Nephron progenitor cell (in vitro differentiated cells): Measurements from ENCODE around the gene CLASP1.
A peak's percentile ranks its signal among the peaks of the same experiment; 100 is the strongest.
"Not testable (repeated sequence)": the region's sequence is repeated elsewhere in the genome, so short reads cannot be mapped to it uniquely, and the experiment has no call there.

Source experiments
- DNase-seq: peaks from one replicate; pipeline ENCODE4 v3.0.0; 2021
- H3K27ac Mint-ChIP-seq: 2 replicates; pipeline ENCODE4 v1.8.0; 2021; ENCODE audit warnings: mild to moderate bottlenecking, moderate library complexity, mixed read lengths
- H3K27me3 Mint-ChIP-seq: 2 replicates; pipeline ENCODE4 v1.8.0; 2021; ENCODE audit warnings: mild to moderate bottlenecking, low read depth, mixed read lengths; ENCODE audit not compliant: poor library complexity
- H3K36me3 Mint-ChIP-seq: 2 replicates; pipeline ENCODE4 v1.8.0; 2021; ENCODE audit warnings: low read depth, mixed read lengths
- H3K4me1 Mint-ChIP-seq: 2 replicates; pipeline ENCODE4 v1.8.0; 2021; ENCODE audit warnings: mixed read lengths
- H3K4me3 Mint-ChIP-seq: 2 replicates; pipeline ENCODE4 v1.8.0; 2021; ENCODE audit warnings: mild to moderate bottlenecking, moderate library complexity, mixed read lengths
- H3K9me3 Mint-ChIP-seq: 2 replicates; pipeline ENCODE4 v1.8.0; 2021; ENCODE audit warnings: mild to moderate bottlenecking, moderate library complexity, mixed read lengths
- TF ChIP-seq, protein P1 (sequence below): fragments of 200-600 bp; sonication (generic); IDR thresholded peaks from 2 replicates; pipeline ENCODE4 v1.5.0; 2021; ENCODE audit warnings: antibody characterized with exemption

CLASP1 gene

DNA sequence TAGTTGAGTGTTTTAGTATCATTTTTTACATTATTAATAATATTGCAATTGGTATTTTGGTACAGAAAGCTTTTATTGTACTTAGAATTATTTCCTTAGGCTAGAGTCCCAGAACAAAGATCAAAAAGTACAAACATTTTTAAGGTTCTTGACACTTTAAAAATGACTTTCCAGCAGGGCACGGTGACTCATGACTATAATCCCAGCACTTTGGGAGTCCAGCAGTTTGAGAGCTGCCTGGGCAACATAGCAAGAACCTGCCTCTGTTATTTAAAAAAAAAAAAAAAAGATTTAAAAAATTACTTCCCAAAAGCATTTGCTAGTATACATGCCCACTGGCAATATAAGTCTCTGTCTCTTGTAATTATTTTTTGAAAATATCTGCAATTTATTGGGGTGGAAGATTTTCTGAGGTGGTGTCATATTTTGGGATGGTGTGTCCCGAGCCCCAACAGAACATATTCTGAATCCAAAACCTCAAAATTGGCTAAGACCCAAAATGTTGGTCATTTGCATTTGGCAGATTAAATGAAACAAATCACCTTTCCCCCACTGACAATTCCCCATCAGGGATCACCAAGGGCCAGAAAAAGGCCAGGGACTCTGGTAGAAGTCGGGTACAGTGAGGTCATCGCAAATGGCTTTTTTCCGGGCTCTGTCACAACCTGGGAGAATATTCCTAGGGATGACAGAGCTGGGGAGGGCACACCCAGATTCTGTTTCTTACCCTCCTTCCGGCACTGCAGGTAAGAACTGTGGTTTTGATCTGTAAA, 45.3 kb upstream of the CLASP1 start:
- DNase-seq: no peak
- Mint-ChIP-seq H3K4me1 (peaks cover 25% of the 10 kb centered on the region), H3K36me3 (no peaks in the 10 kb centered on the region), H3K4me3 (no peak overlapping the region), H3K27me3 (no peaks in the 10 kb centered on the region), H3K9me3 (no peaks in the 10 kb centered on the region), H3K27ac (no peak overlapping the region)
- TF ChIP-seq, protein P1, sequence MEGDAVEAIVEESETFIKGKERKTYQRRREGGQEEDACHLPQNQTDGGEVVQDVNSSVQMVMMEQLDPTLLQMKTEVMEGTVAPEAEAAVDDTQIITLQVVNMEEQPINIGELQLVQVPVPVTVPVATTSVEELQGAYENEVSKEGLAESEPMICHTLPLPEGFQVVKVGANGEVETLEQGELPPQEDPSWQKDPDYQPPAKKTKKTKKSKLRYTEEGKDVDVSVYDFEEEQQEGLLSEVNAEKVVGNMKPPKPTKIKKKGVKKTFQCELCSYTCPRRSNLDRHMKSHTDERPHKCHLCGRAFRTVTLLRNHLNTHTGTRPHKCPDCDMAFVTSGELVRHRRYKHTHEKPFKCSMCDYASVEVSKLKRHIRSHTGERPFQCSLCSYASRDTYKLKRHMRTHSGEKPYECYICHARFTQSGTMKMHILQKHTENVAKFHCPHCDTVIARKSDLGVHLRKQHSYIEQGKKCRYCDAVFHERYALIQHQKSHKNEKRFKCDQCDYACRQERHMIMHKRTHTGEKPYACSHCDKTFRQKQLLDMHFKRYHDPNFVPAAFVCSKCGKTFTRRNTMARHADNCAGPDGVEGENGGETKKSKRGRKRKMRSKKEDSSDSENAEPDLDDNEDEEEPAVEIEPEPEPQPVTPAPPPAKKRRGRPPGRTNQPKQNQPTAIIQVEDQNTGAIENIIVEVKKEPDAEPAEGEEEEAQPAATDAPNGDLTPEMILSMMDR: no peak

DNA sequence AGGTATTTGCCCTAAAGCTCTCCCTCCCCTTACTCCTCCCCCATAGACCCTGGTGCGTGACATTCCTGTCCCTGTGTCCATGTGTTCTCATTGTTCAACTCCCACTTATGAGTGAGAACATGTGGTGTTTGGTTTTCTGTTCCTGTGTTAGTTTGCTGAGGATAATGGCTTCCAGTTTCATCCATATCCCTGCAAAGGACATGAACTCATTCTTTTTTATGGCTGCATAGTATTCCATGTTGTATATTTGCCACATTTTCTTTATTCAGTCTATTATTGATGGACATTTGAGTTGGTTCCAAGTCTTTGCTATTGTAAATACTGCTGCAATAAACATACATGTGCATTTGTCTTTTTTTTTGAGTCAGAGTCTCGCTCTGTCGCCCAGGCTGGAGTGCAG, 41.3 kb upstream of the CLASP1 start:
- not testable (repeated sequence) for H3K9me3 Mint-ChIP-seq, H3K36me3 Mint-ChIP-seq, H3K27ac Mint-ChIP-seq, DNase-seq, H3K4me3 Mint-ChIP-seq, H3K27me3 Mint-ChIP-seq
- peaks cover 23% of the 10 kb centered on the region for H3K4me1 Mint-ChIP-seq

DNA sequence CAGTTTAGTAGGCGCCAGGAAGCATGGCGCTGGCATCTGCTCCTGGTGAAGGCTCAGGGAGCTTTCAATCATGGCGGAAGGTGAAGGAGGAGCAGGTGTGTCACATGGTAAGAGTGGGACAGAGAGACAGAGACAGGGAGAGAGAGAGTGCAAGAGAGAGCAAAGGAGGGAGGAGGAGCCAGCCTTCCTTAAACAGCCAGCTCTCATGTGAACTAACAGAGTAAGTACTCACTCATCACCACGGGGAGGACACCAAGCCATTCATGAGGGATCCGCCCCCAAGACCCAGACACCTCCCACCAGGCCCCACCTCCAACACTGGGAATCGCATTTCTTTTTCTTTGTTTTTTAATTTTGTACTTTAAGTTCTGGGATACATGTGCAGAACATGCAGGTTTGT, 40.8 kb upstream of the CLASP1 start:
- H3K9me3 Mint-ChIP-seq: peaks cover under 1% of the 10 kb centered on the region

DNA sequence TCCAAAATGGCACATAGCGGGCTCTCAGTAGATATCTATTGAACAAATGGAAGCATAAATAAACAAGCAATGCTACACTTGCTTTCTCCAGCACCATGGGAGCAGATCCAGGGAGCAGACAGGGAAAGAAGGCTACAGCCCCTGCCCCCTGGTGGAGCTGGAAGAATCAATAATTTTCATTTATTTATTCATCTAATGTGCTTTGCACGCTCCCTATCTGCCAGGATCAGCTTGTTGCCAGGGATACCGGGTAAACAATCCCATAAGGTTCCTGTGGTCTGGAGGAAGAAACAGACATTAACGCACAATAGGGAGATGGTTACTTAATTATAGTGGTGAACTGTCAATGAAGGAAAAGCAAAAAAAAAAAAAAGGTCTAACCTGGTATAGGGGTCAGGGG, 40.1 kb upstream of the CLASP1 start:
- Mint-ChIP-seq H3K4me1 (peaks cover 35% of the 10 kb centered on the region), H3K4me3 (no peak overlapping the region), H3K27me3 (peaks cover 3% of the 10 kb centered on the region), H3K27ac (no peak overlapping the region), H3K36me3 (peaks cover 7% of the 10 kb centered on the region), H3K9me3 (peaks cover 8% of the 10 kb centered on the region)
- TF ChIP-seq, protein P1: no peak
- no peak for DNase-seq

More for the DNA sequence above, 40.8 kb upstream of the CLASP1 start:
- peaks cover 28% of the 10 kb centered on the region for H3K4me1 Mint-ChIP-seq
- H3K36me3 Mint-ChIP-seq: peaks cover 5% of the 10 kb centered on the region
- H3K27me3 Mint-ChIP-seq: peaks cover 3% of the 10 kb centered on the region
- TF ChIP-seq, protein P1: no peak
- H3K27ac Mint-ChIP-seq: no peak overlapping the region
- no peak overlapping the region for H3K4me3 Mint-ChIP-seq
- no peak for DNase-seq

DNA sequence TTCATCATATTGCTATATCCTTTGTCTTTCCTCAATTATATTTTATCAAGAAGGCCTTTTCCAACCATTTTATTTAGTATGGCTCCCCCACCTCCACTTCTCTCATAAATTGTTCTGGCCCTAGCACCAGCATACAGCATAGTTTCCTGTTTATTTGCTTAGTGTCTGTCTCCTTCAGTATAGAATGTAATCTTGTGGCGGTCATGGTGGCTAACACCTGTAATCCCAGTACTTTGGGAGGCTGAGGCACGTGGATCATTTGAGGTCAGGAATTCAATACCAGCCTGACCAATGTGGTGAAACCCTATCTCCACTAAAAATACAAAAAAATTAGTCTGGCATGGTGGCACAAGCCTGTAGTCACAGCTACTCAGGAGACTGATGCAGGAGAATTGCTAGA, 39.6 kb upstream of the CLASP1 start:
- TF ChIP-seq, protein P1: no peak
- no peak for DNase-seq
- no peak overlapping the region for H3K27ac Mint-ChIP-seq
- peaks cover 41% of the 10 kb centered on the region for H3K4me1 Mint-ChIP-seq
- H3K36me3 Mint-ChIP-seq: peaks cover 12% of the 10 kb centered on the region
- H3K27me3 Mint-ChIP-seq: peaks cover 3% of the 10 kb centered on the region
- no peak overlapping the region for H3K4me3 Mint-ChIP-seq
- H3K9me3 Mint-ChIP-seq: peaks cover 13% of the 10 kb centered on the region

DNA sequence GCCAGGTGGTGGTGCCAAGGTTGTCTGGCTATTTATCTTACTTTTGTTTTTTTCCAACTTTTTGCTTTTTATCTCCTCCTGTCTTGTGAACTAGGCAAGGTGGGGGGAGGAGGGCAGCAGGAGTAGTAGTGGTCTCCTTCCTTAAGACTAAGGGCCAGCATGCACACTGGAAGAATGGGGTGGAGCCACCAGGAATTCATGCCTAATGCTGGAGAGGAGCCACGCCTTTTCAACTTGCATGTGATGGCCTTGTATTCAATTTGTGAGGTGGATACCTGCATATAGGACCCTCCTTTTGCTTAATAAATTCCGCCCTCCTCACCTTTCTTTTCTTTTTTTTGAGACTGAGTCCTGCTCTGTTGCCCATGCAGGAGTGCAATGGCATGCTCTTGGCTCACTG, 37.6 kb upstream of the CLASP1 start:
- Mint-ChIP-seq H3K9me3 (peaks cover 30% of the 10 kb centered on the region), H3K36me3 (peaks cover 18% of the 10 kb centered on the region), H3K27ac (peak overlapping the region; percentile 93), H3K4me3 (no peak overlapping the region), H3K4me1 (peaks cover 56% of the 10 kb centered on the region), H3K27me3 (peaks cover 6% of the 10 kb centered on the region)
- no peak for DNase-seq
- TF ChIP-seq, protein P1: no peak
